Activated naive CD4-positive, alpha-beta T cell (primary cell): ENCODE measurements around the gene RBMS1.
"Not testable (repeated sequence)": the region's sequence is repeated elsewhere in the genome, so short reads cannot be mapped to it uniquely, and the experiment has no call there.

ENCODE experiments used
- DNase-seq, 4 experiments: peaks; one replicate each; lab custom pipeline; 2025; lab: John Stamatoyannopoulos, UW

The RBMS1 gene

GRCh38 chr2:160501370-160501769 lies 7.8 kb upstream of the RBMS1 start:
- no peak for DNase-seq

GRCh38 chr2:160499865-160500264 lies 6.3 kb upstream of the RBMS1 start:
- DNase-seq = no peak

GRCh38 chr2:160498137-160498536 lies 4.5 kb upstream of the RBMS1 start:
- no peak for DNase-seq

- DNase-seq = no peak
Observed at GRCh38 chr2:160494201-160494644, 616 bp upstream of the RBMS1 start.

- DNase-seq = peak in 3 of 4 experiments; percentile 25 to 49 (median 30)
Observed at GRCh38 chr2:160492401-160493226, 993 bp downstream of the RBMS1 start.

- no peak for DNase-seq
Observed at GRCh38 chr2:160491911-160492371, 1.7 kb downstream of the RBMS1 start.

- DNase-seq = no peak
Observed at GRCh38 chr2:160490733-160491685, 2.6 kb downstream of the RBMS1 start.

- DNase-seq = no peak
Observed at GRCh38 chr2:160489111-160489510, 4.5 kb downstream of the RBMS1 start.

- not testable (repeated sequence) for DNase-seq
Observed at GRCh38 chr2:160488289-160488688, 5.3 kb downstream of the RBMS1 start.

GRCh38 chr2:160486341-160486740 lies 7.3 kb downstream of the RBMS1 start:
- DNase-seq = no peak

- DNase-seq = no peak
Observed at GRCh38 chr2:160484859-160485520, 8.6 kb downstream of the RBMS1 start.

- DNase-seq = no peak
Observed at GRCh38 chr2:160482673-160483072, 10.9 kb downstream of the RBMS1 start.

- no peak for DNase-seq
Observed at GRCh38 chr2:160479269-160479668, 14.3 kb downstream of the RBMS1 start.

GRCh38 chr2:160478660-160479059 lies 14.9 kb downstream of the RBMS1 start:
- no peak for DNase-seq

- DNase-seq = no peak
Observed at GRCh38 chr2:160477032-160477431, 16.6 kb downstream of the RBMS1 start.

- DNase-seq = no peak
Observed at GRCh38 chr2:160474891-160475787, 18.5 kb downstream of the RBMS1 start.

- no peak for DNase-seq
Observed at GRCh38 chr2:160474319-160474645, 19.3 kb downstream of the RBMS1 start.

- DNase-seq = no peak
Observed at GRCh38 chr2:160473468-160474318, 19.9 kb downstream of the RBMS1 start.

GRCh38 chr2:160472839-160473251 lies 20.8 kb downstream of the RBMS1 start:
- DNase-seq = no peak

- no peak for DNase-seq
Observed at GRCh38 chr2:160471950-160472349, 21.7 kb downstream of the RBMS1 start.
